ENCODE measurements around the gene VWA2. TPM values are rescaled to one million over a fixed set of nuclear protein-coding genes. Genes with fewer than 3 reads are reported as not detected.

The VWA2 gene
- polyA plus RNA-seq, 1 of the 3 experiments (the other 2 are of a cell fraction), result not detected

DNA sequence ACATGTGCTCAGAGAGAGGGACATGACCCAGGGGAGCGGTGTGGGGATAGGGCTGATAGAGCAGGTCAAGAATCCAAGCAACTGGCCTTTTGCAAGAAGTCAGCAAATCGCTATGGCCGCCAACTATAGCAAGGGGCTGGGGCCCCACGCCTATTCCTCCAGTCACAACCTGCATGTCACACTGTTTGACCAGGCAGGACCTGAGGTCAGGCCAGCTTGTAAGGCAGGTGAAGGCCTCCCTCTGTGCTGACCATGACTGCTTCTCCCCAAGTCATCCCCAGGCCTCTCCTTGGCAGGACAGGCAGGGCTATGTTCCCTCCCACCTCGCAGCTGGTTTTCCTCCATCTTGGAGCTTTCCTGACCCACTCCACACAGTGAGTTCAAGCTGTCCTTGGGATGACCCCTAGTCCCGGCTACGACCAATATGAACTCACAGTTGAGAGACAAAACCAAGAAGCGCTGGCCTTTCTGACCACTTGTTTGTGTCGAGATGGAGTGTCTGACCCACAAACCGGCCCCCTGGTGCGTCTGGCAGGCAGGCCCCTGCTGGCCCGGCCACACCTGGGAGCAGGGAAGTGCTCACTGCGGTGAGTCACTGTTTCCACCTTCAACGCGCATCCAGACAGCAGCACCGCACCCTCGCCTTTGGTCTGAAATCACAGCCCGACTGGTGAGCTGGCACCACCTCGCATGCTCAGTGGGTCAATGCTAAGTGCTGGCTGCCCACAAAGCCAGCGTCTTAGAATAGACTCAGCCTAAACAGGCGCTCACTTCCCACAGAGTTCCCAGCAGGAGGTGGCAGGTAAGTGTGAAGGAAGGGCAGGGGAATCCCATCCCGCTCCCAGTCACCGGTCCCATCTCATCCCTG is 81.4 kb downstream of the VWA2 start (continued):
- TF ChIP-seq, protein P1, sequence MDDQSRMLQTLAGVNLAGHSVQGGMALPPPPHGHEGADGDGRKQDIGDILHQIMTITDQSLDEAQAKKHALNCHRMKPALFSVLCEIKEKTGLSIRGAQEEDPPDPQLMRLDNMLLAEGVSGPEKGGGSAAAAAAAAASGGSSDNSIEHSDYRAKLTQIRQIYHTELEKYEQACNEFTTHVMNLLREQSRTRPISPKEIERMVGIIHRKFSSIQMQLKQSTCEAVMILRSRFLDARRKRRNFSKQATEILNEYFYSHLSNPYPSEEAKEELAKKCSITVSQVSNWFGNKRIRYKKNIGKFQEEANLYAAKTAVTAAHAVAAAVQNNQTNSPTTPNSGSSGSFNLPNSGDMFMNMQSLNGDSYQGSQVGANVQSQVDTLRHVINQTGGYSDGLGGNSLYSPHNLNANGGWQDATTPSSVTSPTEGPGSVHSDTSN (IDR thresholded peaks at IDR 0.05), result no peak
- TF ChIP-seq SIN3A (IDR thresholded peaks at IDR 0.05; ENCODE audit: borderline replicate concordance, low read depth, low read length) (no peak), TEAD4 (IDR thresholded peaks at IDR 0.05; ENCODE audit: borderline replicate concordance, insufficient read depth) (no peak), ELF1 (IDR thresholded peaks at IDR 0.05) (no peak), MEF2A (IDR thresholded peaks at IDR 0.05; ENCODE audit: borderline replicate concordance, low read depth) (no peak), EZH2phosphoT487 (IDR thresholded peaks at IDR 0.05; ENCODE audit: borderline replicate concordance, low read depth) (no peak), MXI1 (IDR thresholded peaks at IDR 0.05; ENCODE audit: low read depth, low read length) (no peak), FOXM1 (IDR thresholded peaks at IDR 0.05; ENCODE audit: low read depth) (no peak), EP300 (IDR thresholded peaks at IDR 0.05; ENCODE audit: borderline replicate concordance in 1 of 2, low read depth in 1 of 2, low read length in 1 of 2) (no peak)
- TF ChIP-seq, protein P2, sequence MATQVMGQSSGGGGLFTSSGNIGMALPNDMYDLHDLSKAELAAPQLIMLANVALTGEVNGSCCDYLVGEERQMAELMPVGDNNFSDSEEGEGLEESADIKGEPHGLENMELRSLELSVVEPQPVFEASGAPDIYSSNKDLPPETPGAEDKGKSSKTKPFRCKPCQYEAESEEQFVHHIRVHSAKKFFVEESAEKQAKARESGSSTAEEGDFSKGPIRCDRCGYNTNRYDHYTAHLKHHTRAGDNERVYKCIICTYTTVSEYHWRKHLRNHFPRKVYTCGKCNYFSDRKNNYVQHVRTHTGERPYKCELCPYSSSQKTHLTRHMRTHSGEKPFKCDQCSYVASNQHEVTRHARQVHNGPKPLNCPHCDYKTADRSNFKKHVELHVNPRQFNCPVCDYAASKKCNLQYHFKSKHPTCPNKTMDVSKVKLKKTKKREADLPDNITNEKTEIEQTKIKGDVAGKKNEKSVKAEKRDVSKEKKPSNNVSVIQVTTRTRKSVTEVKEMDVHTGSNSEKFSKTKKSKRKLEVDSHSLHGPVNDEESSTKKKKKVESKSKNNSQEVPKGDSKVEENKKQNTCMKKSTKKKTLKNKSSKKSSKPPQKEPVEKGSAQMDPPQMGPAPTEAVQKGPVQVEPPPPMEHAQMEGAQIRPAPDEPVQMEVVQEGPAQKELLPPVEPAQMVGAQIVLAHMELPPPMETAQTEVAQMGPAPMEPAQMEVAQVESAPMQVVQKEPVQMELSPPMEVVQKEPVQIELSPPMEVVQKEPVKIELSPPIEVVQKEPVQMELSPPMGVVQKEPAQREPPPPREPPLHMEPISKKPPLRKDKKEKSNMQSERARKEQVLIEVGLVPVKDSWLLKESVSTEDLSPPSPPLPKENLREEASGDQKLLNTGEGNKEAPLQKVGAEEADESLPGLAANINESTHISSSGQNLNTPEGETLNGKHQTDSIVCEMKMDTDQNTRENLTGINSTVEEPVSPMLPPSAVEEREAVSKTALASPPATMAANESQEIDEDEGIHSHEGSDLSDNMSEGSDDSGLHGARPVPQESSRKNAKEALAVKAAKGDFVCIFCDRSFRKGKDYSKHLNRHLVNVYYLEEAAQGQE (IDR thresholded peaks at IDR 0.05; ENCODE audit: low read depth, low read length), result no peak

DNA sequence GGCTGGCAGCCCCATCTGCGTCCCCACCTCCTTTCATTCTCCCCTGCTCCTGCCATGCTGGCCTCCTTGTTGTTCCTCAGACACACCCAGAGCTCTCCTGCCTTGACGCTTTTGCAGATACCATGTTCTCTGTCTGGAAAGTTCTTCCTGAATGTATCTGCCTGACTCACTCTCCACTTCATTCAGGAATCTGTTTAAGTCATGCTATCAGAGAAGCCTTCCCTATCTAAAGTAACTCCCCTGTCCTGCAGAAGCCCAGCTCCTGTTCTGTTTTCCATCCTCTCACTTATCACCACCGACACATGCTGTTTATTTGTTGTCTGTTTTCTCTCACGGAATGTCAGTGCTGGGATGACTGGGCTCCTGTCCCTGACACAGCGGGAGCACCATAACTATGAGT is 83.3 kb downstream of the VWA2 start:
- H3K4me2 ChIP-seq, result no peak overlapping the region
- H3K4me3 ChIP-seq (ENCODE audit: low read depth in 2 of 2, low read length in 1 of 2), result no peak overlapping the region
- no peak overlapping the region for H3K27ac ChIP-seq (ENCODE audit: low read depth in 2 of 2, low read length in 1 of 2)
- no peaks in the 10 kb centered on the region for H3F3A ChIP-seq (replicated peaks; ENCODE audit: insufficient read depth)
- no peaks in the 10 kb centered on the region for H3K36me3 ChIP-seq (replicated peaks in 1 of 2; ENCODE audit: control insufficient read depth in 1 of 2, insufficient read depth in 2 of 2, low read length in 1 of 2)
- POLR2A ChIA-PET, result no interaction called here
- no peak overlapping the region for H3K9ac ChIP-seq
- peak; percentile 70 for DNase-seq
- CTCF ChIA-PET, result interaction anchor here (0.6 to 3.3 kb wide), 3 partner anchors 17 to 51 kb away, joined by 3 to 17 read pairs (median 3); no protein-coding TSS in a partner anchor
- no peaks in the 10 kb centered on the region for H3K9me2 ChIP-seq
- no peaks in the 10 kb centered on the region for H4K20me1 ChIP-seq (ENCODE audit: insufficient read depth)
- no peaks in the 10 kb centered on the region; the same call in 1 of the 2 replicates for H3K27me3 ChIP-seq (ENCODE audit: insufficient read depth)
- H3K4me1 ChIP-seq (ENCODE audit: control insufficient read depth in 1 of 2, insufficient read depth in 2 of 2, low read depth in 1 of 2, low read length in 1 of 2), result peaks cover 0 to 12% of the 10 kb centered on the region in 2 experiments; a peak in 1 of 4 replicates
- H3K9me3 ChIP-seq, result no peaks in the 10 kb centered on the region
- H2AFZ ChIP-seq (ENCODE audit: low read depth), result no peak overlapping the region
- WGBS (ENCODE audit: low lambda C conversion rate), result 72% methylated on average over 5 of the region's 5 CpGs
- H3K79me2 ChIP-seq (ENCODE audit: insufficient read depth), result no peaks in the 10 kb centered on the region
- TF ChIP-seq RCOR1 (IDR thresholded peaks at IDR 0.05; ENCODE audit: low read length) (peak; percentile 93), NFIC (IDR thresholded peaks at IDR 0.05; ENCODE audit: borderline replicate concordance) (no peak), SMC3 (IDR thresholded peaks at IDR 0.05; ENCODE audit: low read depth, low read length) (no peak), MEF2A (IDR thresholded peaks at IDR 0.05; ENCODE audit: borderline replicate concordance, low read depth) (no peak), TAF1 (IDR thresholded peaks at IDR 0.05; ENCODE audit: borderline replicate concordance, low read depth, low read length) (no peak), RXRA (IDR thresholded peaks at IDR 0.05; ENCODE audit: borderline replicate concordance, low read depth) (no peak), POLR2AphosphoS5 (IDR thresholded peaks at IDR 0.05; ENCODE audit: low read depth, low read length) (no peak), JUND (IDR thresholded peaks at IDR 0.05) (no peak), FOXM1 (IDR thresholded peaks at IDR 0.05; ENCODE audit: low read depth) (no peak), NRF1 (IDR thresholded peaks at IDR 0.05; ENCODE audit: low read depth, low read length) (no peak), MXI1 (IDR thresholded peaks at IDR 0.05; ENCODE audit: low read depth, low read length) (peak; percentile 33; the same call in 1 of the 2 replicates), TEAD4 (IDR thresholded peaks at IDR 0.05; ENCODE audit: borderline replicate concordance, insufficient read depth) (no peak), FOSL2 (IDR thresholded peaks at IDR 0.05; ENCODE audit: borderline replicate concordance, low read depth) (no peak), CHD2 (IDR thresholded peaks at IDR 0.05; ENCODE audit: low read length, partially characterized antibody) (peak; percentile 43), YY1 (IDR thresholded peaks at IDR 0.05; ENCODE audit: low read depth) (no peak), ELF1 (IDR thresholded peaks at IDR 0.05) (no peak), FOXJ3 (CRISPR knock-in tag; IDR thresholded peaks at IDR 0.05) (no peak; the same call in 1 of the 2 replicates)
- TF ChIP-seq, protein P3, sequence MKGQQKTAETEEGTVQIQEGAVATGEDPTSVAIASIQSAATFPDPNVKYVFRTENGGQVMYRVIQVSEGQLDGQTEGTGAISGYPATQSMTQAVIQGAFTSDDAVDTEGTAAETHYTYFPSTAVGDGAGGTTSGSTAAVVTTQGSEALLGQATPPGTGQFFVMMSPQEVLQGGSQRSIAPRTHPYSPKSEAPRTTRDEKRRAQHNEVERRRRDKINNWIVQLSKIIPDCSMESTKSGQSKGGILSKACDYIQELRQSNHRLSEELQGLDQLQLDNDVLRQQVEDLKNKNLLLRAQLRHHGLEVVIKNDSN (IDR thresholded peaks at IDR 0.05; ENCODE audit: borderline replicate concordance, low read depth), result no peak
- TF ChIP-seq, protein P4, sequence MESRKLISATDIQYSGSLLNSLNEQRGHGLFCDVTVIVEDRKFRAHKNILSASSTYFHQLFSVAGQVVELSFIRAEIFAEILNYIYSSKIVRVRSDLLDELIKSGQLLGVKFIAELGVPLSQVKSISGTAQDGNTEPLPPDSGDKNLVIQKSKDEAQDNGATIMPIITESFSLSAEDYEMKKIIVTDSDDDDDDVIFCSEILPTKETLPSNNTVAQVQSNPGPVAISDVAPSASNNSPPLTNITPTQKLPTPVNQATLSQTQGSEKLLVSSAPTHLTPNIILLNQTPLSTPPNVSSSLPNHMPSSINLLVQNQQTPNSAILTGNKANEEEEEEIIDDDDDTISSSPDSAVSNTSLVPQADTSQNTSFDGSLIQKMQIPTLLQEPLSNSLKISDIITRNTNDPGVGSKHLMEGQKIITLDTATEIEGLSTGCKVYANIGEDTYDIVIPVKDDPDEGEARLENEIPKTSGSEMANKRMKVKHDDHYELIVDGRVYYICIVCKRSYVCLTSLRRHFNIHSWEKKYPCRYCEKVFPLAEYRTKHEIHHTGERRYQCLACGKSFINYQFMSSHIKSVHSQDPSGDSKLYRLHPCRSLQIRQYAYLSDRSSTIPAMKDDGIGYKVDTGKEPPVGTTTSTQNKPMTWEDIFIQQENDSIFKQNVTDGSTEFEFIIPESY (IDR thresholded peaks at IDR 0.05; ENCODE audit: borderline replicate concordance, low read depth), result no peak

All from SK-N-SH (cell line).